Nucleus accumbens (tissue), 56 donors: ENCODE results near the gene HOXC9.

Source experiments
- DNase-seq, 56 donors: peaks; one replicate each; lab custom pipeline; 2025; lab: John Stamatoyannopoulos, UW

The HOXC9 gene

DNA sequence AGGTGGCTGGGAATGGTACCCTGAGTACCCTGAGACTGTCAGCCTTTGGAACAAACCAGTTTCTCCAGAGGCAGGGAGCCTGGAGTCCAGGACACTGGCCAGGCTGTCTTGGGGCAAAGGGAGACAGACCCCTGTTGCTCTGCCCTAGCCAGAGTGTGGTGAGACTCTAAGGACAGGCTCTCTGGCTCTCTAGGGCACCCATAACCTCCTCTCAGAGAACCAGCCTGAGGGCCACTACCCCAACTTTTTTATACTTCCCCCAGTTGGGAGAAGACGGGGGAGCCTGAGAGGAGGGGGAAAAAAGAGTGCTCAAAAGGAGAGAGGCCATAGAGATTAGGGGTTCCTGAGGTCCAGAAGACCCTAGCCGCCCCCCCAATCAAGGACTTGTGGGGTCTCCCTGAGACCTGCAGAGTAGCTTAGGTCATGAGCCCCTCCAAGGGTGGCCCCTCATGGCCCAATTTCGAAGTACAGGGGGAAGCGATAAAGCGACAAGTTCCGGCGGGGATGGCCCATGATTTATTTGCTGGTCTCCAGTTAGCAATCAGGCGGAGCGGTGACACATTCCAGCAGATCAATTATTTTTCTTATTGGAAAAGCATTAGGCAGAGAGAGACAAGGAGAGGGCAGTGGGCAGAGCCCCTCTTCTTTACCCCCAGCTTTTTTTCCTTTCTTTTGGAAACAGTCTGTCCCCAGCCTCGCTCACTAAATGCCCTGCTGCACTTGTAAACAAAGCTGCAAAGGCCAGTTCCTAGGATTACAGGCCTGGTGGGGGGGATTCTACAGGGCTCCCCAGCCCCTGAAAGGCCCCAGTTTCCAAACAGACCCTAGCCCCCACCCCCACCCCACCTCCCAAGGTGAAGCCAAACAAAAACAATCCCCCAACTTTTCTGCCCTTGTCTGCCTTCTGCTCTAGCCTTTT is 10.4 kb downstream of the HOXC9 start:
- DNase-seq: no peak

- DNase-seq: no peak
Measured at GRCh38 chr12:54010972-54011664, 11.2 kb downstream of the HOXC9 start.

GRCh38 chr12:54011665-54012532 is 11.9 kb downstream of the HOXC9 start:
- DNase-seq: no peak

DNA sequence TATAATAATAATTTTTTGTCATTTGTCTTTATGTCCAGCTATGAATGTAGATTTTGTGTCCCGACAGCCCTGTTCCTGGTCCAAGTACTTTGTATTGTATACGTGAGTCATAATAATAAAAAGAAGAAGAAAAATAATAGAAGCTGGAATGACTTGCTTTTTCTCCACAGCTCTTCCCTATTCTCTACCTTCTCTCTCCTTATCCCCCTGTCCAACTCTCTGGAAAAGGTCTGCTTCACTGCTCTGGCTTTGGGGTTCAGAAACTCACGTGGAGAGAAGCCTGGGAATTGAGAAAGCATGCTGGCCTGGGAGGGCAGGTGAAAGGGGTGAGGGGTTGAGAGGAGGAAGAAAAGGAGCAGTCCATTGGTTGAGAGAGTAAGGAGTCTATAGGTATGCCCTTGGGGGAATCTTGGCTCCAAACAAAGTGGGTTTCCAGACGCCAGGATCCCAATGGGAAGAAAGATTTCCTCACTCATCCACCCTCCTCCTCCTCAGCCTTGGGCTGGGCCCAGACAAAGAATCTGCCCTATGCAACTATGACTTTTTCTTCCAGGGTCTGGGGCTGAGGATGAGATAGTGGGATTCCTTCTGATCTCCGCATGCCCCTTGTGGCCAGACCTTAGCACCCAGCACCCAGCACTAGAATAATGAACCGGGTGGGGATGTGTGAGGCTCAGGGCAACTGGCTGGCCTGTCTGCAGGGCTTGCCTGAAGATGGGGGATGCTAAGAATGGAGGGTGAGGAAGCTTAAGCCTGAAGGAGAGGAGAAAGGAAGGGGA is 12.9 kb downstream of the HOXC9 start:
- DNase-seq: no peak

GRCh38 chr12:54014377-54015017 is 14.5 kb downstream of the HOXC9 start:
- DNase-seq: no peak

DNA sequence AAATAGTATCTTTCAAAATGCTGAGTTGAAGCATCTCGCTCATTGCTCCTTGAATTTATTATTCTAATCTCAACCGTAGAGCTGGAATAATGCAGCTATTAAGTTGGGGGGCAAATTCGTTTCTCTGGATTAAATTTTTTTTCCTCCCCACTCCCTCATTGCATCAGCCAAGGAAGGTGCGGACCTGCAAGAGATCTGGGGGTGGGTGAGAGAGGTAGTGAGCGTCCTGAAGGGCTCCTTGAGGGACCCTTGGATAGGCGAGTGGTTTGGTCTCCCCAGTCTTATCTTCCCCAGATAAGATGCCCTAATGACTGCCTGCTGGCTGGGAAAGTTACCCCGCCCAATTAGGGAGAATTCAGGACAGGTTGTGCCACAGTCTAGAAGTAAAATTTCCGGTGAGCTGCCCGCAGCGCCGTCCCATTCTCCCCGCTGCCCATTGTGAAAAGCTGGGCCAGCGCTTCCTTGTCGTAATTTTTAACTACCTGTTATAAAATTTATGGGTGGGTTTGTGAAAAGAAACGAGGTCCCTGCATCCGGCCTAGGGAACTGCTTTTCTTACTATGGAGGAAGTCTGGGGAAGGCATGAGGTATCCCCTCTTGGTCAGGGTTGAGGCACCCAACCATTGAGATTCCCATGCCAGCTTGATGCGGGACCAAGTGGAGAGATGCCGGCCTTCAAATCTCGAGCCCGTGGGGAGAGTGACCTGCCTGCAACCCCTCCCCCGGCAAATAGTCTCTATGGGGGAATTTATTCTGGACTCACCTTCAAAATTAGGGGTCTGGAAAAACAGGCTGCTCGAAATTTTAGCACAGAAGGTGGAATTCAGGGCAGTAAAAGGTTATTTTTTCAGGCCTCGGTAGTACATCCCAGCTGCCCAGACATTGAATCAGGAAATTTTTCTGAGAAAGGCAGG is 15.3 kb downstream of the HOXC9 start:
- DNase-seq: no peak

DNA sequence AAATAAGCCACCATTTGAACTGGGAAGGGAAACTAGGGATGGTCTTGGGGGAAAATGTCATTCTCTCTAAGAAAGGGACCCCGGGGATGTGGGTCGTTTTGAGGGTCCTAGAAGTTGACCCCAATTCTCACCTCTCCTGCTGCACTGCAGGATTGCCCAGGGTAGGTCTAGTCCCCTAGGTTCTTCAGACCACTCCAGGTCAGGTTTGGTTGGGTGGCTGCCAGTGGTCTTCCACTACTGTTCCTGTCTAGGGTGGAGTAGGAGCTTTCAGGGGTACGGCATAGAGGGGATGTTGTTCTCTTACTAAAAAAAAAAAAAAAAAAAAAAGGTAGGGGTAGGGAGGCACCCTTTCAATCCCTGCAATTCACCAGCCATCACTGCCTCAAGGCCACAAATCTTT is 16.1 kb downstream of the HOXC9 start:
- no peak for DNase-seq

DNA sequence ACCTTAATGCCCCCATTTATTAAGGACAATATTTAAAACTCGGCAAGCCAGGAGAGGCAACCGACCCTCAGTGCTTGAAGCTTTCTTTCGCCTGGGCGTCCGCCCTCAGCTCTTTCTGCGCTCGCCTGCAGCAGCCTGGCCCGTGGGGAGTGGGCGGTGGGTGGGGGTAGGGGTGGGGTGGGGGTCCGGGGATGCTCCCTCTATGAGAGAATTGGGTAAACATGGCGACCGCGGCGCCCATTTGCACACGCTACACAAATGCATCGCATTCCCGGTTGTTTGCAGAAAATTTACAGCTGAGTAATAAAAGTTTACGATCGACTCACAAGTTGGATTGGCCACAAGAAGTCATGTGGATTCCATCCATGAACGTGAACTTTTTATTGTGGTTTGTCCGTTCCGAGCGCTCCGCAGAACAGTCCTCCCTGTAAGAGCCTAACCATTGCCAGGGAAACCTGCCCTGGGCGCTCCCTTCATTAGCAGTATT is 16.6 kb downstream of the HOXC9 start:
- no peak for DNase-seq

- no peak for DNase-seq
Measured at GRCh38 chr12:54017027-54017788, 17.2 kb downstream of the HOXC9 start.

DNA sequence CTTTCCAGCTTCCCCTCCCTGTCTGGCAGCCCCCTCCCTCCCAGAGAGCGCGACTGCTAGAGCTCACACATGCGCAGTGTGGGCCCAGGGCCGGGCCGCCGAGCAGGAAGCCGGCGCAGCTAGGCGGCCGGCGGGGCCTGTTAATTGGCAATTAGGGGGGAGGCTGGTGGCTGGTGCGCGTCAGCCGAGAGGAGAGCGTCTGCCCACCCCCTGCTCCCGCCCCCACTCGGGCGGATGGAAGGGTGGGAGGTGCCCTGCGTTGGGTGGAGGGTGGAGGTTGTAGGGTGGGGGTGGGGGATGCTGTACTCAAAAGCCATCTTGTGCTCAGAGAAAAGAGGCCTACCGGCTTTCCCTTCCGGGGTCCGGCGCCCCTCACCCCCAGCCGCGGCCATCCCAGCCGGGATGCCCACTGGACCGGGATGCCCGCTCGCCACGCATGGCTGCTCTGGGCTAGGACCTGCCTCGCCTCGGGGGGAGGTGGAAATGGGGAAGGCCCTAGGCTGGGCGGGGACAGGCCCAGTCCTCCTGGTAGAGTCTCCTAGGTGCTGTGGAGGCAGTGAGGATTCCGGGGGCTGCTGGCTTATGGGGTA is 18.0 kb downstream of the HOXC9 start:
- peak in 43 of 56 donors; percentile 2 to 58 (median 17) for DNase-seq

DNA sequence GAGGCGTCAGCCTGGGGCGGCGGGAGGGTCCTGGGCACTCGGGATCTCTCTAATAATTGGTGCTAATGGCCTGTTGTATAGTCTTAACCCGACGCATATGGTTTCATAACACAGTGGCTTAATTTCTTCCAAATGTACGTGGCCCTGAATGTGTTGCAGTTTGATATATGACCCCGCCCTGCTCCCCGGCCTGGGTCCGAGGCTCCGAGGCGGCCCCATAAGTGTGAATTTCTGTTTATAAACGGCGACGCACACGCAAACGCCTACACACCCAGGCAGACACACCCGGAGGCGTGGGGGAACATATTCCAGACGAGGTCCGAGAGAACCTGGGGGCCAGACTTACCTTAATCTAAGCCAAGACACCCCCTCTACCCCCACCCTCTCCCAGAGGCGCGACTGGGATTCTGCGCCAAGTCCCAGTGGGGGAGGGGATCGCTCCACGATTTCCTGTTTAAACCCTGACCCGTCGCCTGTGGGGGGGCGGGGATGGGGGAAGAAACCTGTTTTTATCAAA is 18.6 kb downstream of the HOXC9 start:
- DNase-seq: no peak

- no peak for DNase-seq
Measured at GRCh38 chr12:54019091-54019811, 19.3 kb downstream of the HOXC9 start.

- no peak for DNase-seq
Measured at GRCh38 chr12:54019924-54020590, 20.1 kb downstream of the HOXC9 start.

GRCh38 chr12:54020591-54021405 is 20.8 kb downstream of the HOXC9 start:
- DNase-seq: no peak
